Cardiac muscle cell (in vitro differentiated cells and primary cell): ENCODE measurements around the gene CHRNA5. TPM values are rescaled to one million over a fixed set of nuclear protein-coding genes. Genes with fewer than 3 reads are reported as not detected.
"Not testable (repeated sequence)": the region's sequence is repeated elsewhere in the genome, so short reads cannot be mapped to it uniquely, and the experiment has no call there.

ENCODE experiments used
- DNase-seq, 2 donors: peaks; one replicate each; pipeline versions ENCODE4 v3.0.0 to v3.0.0-alpha.2; 2010 to 2017; ENCODE audit warnings: low read depth in 1 of 2, low spot score in 1 of 2
- H3K27ac ChIP-seq: fragments of 200-600 bp; sonication (generic); 2 replicates; pipeline ENCODE4 v1.5.1; 2016
- H3K27me3 ChIP-seq: fragments of 200-600 bp; sonication (generic); 2 replicates; pipeline ENCODE4 v1.6.0; 2016; ENCODE audit warnings: control low read depth
- H3K36me3 ChIP-seq: fragments of 200-600 bp; sonication (generic); 2 replicates; pipeline ENCODE4 v1.5.1; 2016; ENCODE audit warnings: control low read depth
- H3K4me1 ChIP-seq: fragments of 200-600 bp; sonication (generic); 2 replicates; pipeline ENCODE4 v1.8.1; 2017; ENCODE audit warnings: low read depth, mild to moderate bottlenecking, mixed run types
- H3K4me3 ChIP-seq: fragments of 200-600 bp; sonication (generic); 2 replicates; pipeline ENCODE4 v1.5.1; 2016; ENCODE audit warnings: mild to moderate bottlenecking
- H3K9me3 ChIP-seq: fragments of 200-600 bp; sonication (generic); 2 replicates; pipeline ENCODE4 v1.5.1; 2017; ENCODE audit warnings: low read depth, mild to moderate bottlenecking, control low read depth
- polyA plus RNA-seq: library from polyadenylated mRNA; unstranded; fragments of >200 nt; fragmentation: Nextera tagmentation; extraction: Ambion mirVana; gene quantifications from 2 replicates; pipeline ENCODE4 v1.2.1, GENCODE V29; 2016
- total RNA-seq: library from RNA; depleted of rRNA; stranded (reverse); fragments of >200 nt; gene quantifications from 2 replicates; pipeline ENCODE4 v1.2.3, GENCODE V29; 2016
- TF ChIP-seq, protein P1 (sequence below): IDR thresholded peaks from 2 replicates; pipeline ENCODE4 v1.5.1; 2012; ENCODE audit warnings: low read depth, mild to moderate bottlenecking, low read length

Gene CHRNA5
- total and polyA plus RNA-seq, 2 experiments from 2014 or later, result 4.0 to 12.7 TPM

DNA sequence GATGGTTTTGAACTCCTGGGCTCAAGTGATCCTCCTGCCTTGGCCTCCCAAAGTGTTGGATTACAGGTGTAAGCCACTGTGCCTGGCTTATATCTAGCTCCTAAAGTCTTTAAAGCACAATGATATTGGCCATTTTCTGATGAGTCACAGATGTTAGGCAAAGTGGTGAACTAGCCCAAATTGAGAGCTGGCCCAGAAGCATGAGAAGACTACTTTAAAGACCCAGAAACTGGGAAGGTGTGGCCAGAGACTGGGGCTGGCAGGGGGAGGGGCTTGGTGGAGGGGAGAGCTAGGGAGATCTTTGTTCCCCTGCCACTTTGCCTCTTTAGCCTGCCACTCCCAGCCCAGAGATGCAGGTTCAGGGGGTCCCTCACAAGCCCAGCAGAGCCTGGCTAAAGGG is 33.9 kb downstream of the CHRNA5 start:
- Histone ChIP-seq H3K27ac (no peak overlapping the region), H3K36me3 (no peaks in the 10 kb centered on the region), H3K27me3 (no peaks in the 10 kb centered on the region), H3K4me1 (no peaks in the 10 kb centered on the region), H3K4me3 (no peak overlapping the region), H3K9me3 (no peaks in the 10 kb centered on the region)
- TF ChIP-seq, protein P1, sequence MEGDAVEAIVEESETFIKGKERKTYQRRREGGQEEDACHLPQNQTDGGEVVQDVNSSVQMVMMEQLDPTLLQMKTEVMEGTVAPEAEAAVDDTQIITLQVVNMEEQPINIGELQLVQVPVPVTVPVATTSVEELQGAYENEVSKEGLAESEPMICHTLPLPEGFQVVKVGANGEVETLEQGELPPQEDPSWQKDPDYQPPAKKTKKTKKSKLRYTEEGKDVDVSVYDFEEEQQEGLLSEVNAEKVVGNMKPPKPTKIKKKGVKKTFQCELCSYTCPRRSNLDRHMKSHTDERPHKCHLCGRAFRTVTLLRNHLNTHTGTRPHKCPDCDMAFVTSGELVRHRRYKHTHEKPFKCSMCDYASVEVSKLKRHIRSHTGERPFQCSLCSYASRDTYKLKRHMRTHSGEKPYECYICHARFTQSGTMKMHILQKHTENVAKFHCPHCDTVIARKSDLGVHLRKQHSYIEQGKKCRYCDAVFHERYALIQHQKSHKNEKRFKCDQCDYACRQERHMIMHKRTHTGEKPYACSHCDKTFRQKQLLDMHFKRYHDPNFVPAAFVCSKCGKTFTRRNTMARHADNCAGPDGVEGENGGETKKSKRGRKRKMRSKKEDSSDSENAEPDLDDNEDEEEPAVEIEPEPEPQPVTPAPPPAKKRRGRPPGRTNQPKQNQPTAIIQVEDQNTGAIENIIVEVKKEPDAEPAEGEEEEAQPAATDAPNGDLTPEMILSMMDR, result no peak
- DNase-seq, result no peak

DNA sequence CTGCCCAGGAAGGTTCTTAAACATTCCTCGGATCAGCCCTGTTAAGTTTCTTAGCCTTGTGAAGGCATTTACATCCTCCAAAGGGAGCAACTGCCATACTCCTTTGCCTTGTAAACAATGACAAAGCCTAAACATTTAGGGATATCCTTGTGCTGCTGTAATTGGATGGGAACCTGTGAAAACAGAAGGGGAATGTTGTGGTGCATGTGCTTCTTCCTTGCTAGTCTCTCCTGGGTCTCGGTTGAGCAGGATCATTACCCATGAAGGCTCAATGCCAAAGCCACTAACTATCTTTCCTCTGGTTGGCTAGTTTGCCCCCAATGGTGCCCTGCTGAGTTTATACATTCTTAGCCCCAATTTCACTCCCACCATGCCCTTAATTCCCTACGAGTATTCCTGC is 38.1 kb downstream of the CHRNA5 start:
- TF ChIP-seq, protein P1, result no peak
- Histone ChIP-seq H3K4me1 (no peaks in the 10 kb centered on the region), H3K27ac (no peak overlapping the region), H3K27me3 (no peaks in the 10 kb centered on the region), H3K4me3 (no peak overlapping the region), H3K36me3 (no peaks in the 10 kb centered on the region), H3K9me3 (no peaks in the 10 kb centered on the region)
- no peak for DNase-seq

DNA sequence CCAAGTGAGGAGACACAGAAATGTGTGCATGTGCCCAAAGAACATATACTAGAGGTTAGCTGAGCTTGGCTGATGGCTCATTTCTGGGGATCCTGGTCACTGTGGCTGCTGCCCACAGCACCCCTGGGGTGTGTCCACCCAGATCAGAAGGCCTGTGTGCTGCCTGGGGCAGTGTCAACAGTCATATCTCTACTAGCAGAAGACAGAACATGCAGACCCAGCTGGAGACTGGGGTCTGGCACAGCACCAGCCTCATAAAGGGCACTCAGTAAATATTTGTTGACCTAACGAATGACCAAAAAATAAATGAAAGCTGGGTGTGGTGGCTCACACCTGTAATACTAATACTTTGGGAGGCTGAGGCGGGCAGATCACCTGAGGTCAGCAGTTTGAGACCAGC is 39.1 kb downstream of the CHRNA5 start:
- Histone ChIP-seq H3K4me3 (no peak overlapping the region), H3K27ac (no peak overlapping the region), H3K36me3 (no peaks in the 10 kb centered on the region), H3K4me1 (no peaks in the 10 kb centered on the region), H3K9me3 (no peaks in the 10 kb centered on the region), H3K27me3 (no peaks in the 10 kb centered on the region)
- DNase-seq, result no peak
- TF ChIP-seq, protein P1, result no peak

DNA sequence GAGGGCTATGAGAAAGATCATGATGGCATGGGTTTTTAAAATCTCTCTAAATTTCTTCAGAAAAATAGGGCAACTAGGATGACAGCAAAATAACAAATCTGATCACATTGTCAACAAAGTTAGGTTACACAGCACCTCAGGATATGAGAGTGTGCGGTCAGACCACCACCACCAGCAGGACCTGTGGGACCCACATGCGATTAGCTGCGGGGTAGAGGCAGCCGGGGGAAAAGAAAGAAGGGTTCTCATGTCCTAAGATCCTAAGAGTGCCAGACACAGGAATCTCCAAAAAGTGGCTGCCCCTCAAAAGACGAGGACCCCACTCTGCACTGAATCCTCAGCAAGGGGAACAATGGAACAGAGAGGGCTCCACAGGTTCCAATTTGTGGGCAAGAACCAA is 39.9 kb downstream of the CHRNA5 start:
- DNase-seq, result no peak
- TF ChIP-seq, protein P1, result no peak
- no peaks in the 10 kb centered on the region for H3K4me1 ChIP-seq
- H3K4me3 ChIP-seq, result no peak overlapping the region
- no peaks in the 10 kb centered on the region for H3K27me3 ChIP-seq
- H3K36me3 ChIP-seq, result no peaks in the 10 kb centered on the region
- no peaks in the 10 kb centered on the region for H3K9me3 ChIP-seq
- H3K27ac ChIP-seq, result no peak overlapping the region

DNA sequence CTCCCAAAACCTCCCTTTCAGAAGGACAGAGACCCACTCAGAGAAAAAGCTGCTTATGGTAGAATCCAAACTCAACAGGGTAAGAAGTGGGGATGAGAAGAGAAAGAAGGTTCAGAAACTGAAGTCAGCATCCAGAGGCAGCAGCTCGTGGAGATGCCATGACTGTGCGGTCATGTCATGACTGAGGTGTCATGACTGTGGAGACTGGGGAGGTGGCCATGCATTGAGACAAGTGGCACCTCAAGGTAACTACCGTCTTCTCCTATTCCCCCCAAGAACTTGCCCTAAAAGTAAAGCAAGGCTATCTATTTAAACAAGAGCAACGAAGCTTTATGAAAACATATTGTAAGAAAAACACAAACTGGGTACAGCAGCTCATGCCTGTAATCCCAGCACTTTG is 40.4 kb downstream of the CHRNA5 start:
- H3K4me3 ChIP-seq, result no peak overlapping the region
- no peak for DNase-seq
- TF ChIP-seq, protein P1, result no peak
- no peaks in the 10 kb centered on the region for H3K9me3 ChIP-seq
- H3K4me1 ChIP-seq, result no peaks in the 10 kb centered on the region
- no peaks in the 10 kb centered on the region for H3K36me3 ChIP-seq
- H3K27ac ChIP-seq, result no peak overlapping the region
- H3K27me3 ChIP-seq, result no peaks in the 10 kb centered on the region

DNA sequence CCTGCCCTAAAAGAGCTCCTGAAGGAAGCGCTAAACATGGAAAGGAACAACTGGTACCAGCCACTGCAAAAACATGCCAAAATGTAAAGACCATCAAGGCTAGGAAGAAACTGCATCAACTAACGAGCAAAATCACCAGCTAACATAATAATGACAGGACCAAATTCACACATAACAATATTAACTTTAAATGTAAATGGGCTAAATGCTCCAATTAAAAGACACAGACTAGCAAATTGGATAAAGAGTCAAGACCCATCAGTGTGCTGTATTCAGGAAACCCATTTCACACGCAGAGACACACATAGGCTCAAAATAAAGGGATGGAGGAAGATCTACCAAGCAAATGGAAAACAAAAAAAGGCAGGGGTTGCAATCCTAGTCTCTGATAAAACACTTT is 44.2 kb downstream of the CHRNA5 start:
- not testable (repeated sequence) for H3K4me3 ChIP-seq

More for the DNA sequence above, 44.2 kb downstream of the CHRNA5 start:
- not testable (repeated sequence) for DNase-seq, H3K9me3 ChIP-seq, H3K27me3 ChIP-seq, H3K36me3 ChIP-seq, H3K4me1 ChIP-seq, H3K27ac ChIP-seq
